ENCODE data around the gene RNF183. TPM values are rescaled to one million over a fixed set of nuclear protein-coding genes. Genes with fewer than 3 reads are reported as not detected.

The RNF183 gene
- total RNA-seq, 1 donor from 2014 or later, result 0.26 TPM

GRCh38 chr9:113328045-113328782 is 25.0 kb upstream of the RNF183 start:
- TF ChIP-seq CTCF (IDR thresholded peaks at IDR 0.05; ENCODE audit: insufficient read depth, low read length, severe bottlenecking), result no peak
- FAIRE-seq (no peak), DNase-seq (ENCODE audit: low read depth) (no peak)
- Histone ChIP-seq H3K4me3 (ENCODE audit: low read depth, low read length) (no peak overlapping the region), H3K36me3 (ENCODE audit: control insufficient read depth, insufficient read depth, low read length) (no peaks in the 10 kb centered on the region), H3K27me3 (ENCODE audit: control insufficient read depth, insufficient read depth, low read length) (no peaks in the 10 kb centered on the region)

- no peak for TF ChIP-seq CTCF (IDR thresholded peaks at IDR 0.05; ENCODE audit: insufficient read depth, low read length, severe bottlenecking)
- H3K4me3 ChIP-seq (ENCODE audit: low read depth, low read length), result no peak overlapping the region
- no peaks in the 10 kb centered on the region for H3K27me3 ChIP-seq (ENCODE audit: control insufficient read depth, insufficient read depth, low read length)
- H3K36me3 ChIP-seq (ENCODE audit: control insufficient read depth, insufficient read depth, low read length), result no peaks in the 10 kb centered on the region
- DNase-seq (ENCODE audit: low read depth), result no peak
- FAIRE-seq, result no peak
Observed at GRCh38 chr9:113326230-113326629, 23.1 kb upstream of the RNF183 start.

GRCh38 chr9:113322671-113323070 is 19.5 kb upstream of the RNF183 start:
- H3K4me3 ChIP-seq (ENCODE audit: low read depth, low read length), result no peak overlapping the region
- no peak for FAIRE-seq
- H3K27me3 ChIP-seq (ENCODE audit: control insufficient read depth, insufficient read depth, low read length), result no peaks in the 10 kb centered on the region
- no peaks in the 10 kb centered on the region for H3K36me3 ChIP-seq (ENCODE audit: control insufficient read depth, insufficient read depth, low read length)
- no peak for TF ChIP-seq CTCF (IDR thresholded peaks at IDR 0.05; ENCODE audit: insufficient read depth, low read length, severe bottlenecking)
- no peak for DNase-seq (ENCODE audit: low read depth)

GRCh38 chr9:113320051-113320450 is 16.9 kb upstream of the RNF183 start:
- H3K36me3 ChIP-seq (ENCODE audit: control insufficient read depth, insufficient read depth, low read length), result no peaks in the 10 kb centered on the region
- no peak for TF ChIP-seq CTCF (IDR thresholded peaks at IDR 0.05; ENCODE audit: insufficient read depth, low read length, severe bottlenecking)
- no peak overlapping the region for H3K4me3 ChIP-seq (ENCODE audit: low read depth, low read length)
- FAIRE-seq (no peak), DNase-seq (ENCODE audit: low read depth) (no peak)
- no peaks in the 10 kb centered on the region for H3K27me3 ChIP-seq (ENCODE audit: control insufficient read depth, insufficient read depth, low read length)

- Histone ChIP-seq H3K36me3 (ENCODE audit: control insufficient read depth, insufficient read depth, low read length) (no peaks in the 10 kb centered on the region), H3K4me3 (ENCODE audit: low read depth, low read length) (no peak overlapping the region), H3K27me3 (ENCODE audit: control insufficient read depth, insufficient read depth, low read length) (no peaks in the 10 kb centered on the region)
- no peak for TF ChIP-seq CTCF (IDR thresholded peaks at IDR 0.05; ENCODE audit: insufficient read depth, low read length, severe bottlenecking)
- no peak for DNase-seq (ENCODE audit: low read depth)
- no peak for FAIRE-seq
Observed at GRCh38 chr9:113319054-113319453, 15.9 kb upstream of the RNF183 start.

GRCh38 chr9:113317777-113318176 is 14.6 kb upstream of the RNF183 start:
- no peaks in the 10 kb centered on the region for H3K27me3 ChIP-seq (ENCODE audit: control insufficient read depth, insufficient read depth, low read length)
- FAIRE-seq (no peak), DNase-seq (ENCODE audit: low read depth) (no peak)
- H3K36me3 ChIP-seq (ENCODE audit: control insufficient read depth, insufficient read depth, low read length), result no peaks in the 10 kb centered on the region
- H3K4me3 ChIP-seq (ENCODE audit: low read depth, low read length), result no peak overlapping the region
- no peak for TF ChIP-seq CTCF (IDR thresholded peaks at IDR 0.05; ENCODE audit: insufficient read depth, low read length, severe bottlenecking)
